OCI-LY1 (cell line): ENCODE results near the gene GLT6D1.

Source experiments
- H2AFZ ChIP-seq: fragments of 200-600 bp; sonication (generic), shearing (Covaris generic); 2 replicates; pipeline ENCODE4 v1.6.0; 2014; ENCODE audit warnings: antibody characterized with exemption, mild to moderate bottlenecking, low read length
- H3F3A ChIP-seq: fragments of 200-600 bp; sonication (generic), shearing (Covaris generic); 2 replicates; pipeline ENCODE4 v1.6.0; 2014; ENCODE audit warnings: mild to moderate bottlenecking, antibody characterized with exemption, low read length, moderate library complexity; ENCODE audit not compliant: insufficient read depth
- H3K27ac ChIP-seq: fragments of 200-600 bp; sonication (generic); 2 replicates; pipeline ENCODE4 v1.5.1; 2014; ENCODE audit warnings: low read length, mixed run types, mild to moderate bottlenecking, low read depth; ENCODE audit not compliant: poor library complexity, severe bottlenecking
- H3K27me3 ChIP-seq: fragments of 200-600 bp; sonication (generic); 2 replicates; pipeline ENCODE4 v1.6.0; 2014; ENCODE audit warnings: antibody characterized with exemption, mild to moderate bottlenecking, low read length, moderate library complexity; ENCODE audit not compliant: insufficient read depth
- H3K36me3 ChIP-seq: fragments of 200-600 bp; sonication (generic); 2 replicates; pipeline ENCODE4 v1.6.1; 2014; ENCODE audit warnings: mild to moderate bottlenecking, antibody characterized with exemption, low read length, moderate library complexity, mixed read lengths; ENCODE audit not compliant: insufficient read depth
- H3K4me1 ChIP-seq: fragments of 200-600 bp; sonication (generic); 2 replicates; pipeline ENCODE4 v1.5.1; 2014; ENCODE audit warnings: mild to moderate bottlenecking, low read length, moderate library complexity; ENCODE audit not compliant: insufficient read depth, severe bottlenecking
- H3K4me2 ChIP-seq: fragments of 200-600 bp; sonication (generic), shearing (Covaris generic); 2 replicates; pipeline ENCODE4 v1.6.1; 2014; ENCODE audit warnings: low read length
- H3K4me3 ChIP-seq: fragments of 200-600 bp; sonication (generic); 2 replicates; pipeline ENCODE4 v1.5.1; 2014; ENCODE audit warnings: low read length, low read depth, mild to moderate bottlenecking, mixed read lengths; ENCODE audit not compliant: poor library complexity, severe bottlenecking
- H3K79me2 ChIP-seq: fragments of 200-600 bp; shearing (Covaris generic); 2 replicates; pipeline ENCODE4 v1.6.1; 2016; ENCODE audit warnings: mixed run types, low read length, mixed read lengths; ENCODE audit not compliant: insufficient read depth
- H3K9ac ChIP-seq: fragments of 200-600 bp; sonication (generic), shearing (Covaris generic); 2 replicates; pipeline ENCODE4 v1.6.1; 2014; ENCODE audit warnings: mild to moderate bottlenecking, low read length, mixed read lengths
- H3K9me2 ChIP-seq: fragments of 200-600 bp; sonication (generic), shearing (Covaris generic); 2 replicates; pipeline ENCODE4 v1.6.1; 2014; ENCODE audit warnings: low read depth, mild to moderate bottlenecking, low read length, mixed read lengths
- H3K9me3 ChIP-seq: fragments of 200-600 bp; shearing (Covaris generic); 2 replicates; pipeline ENCODE4 v1.6.1; 2014; ENCODE audit warnings: low read length, mixed read lengths
- H4K20me1 ChIP-seq: fragments of 200-600 bp; sonication (generic), shearing (Covaris generic); 2 replicates; pipeline ENCODE4 v1.6.0; 2016; ENCODE audit warnings: mild to moderate bottlenecking, low read length; ENCODE audit not compliant: insufficient read depth
- EZH2 ChIP-seq: fragments of 200-600 bp; sonication (generic), shearing (Covaris generic); IDR thresholded peaks from 2 replicates; pipeline ENCODE4 v1.8.0; 2017; ENCODE audit warnings: borderline replicate concordance, mixed run types, mild to moderate bottlenecking, antibody characterized with exemption, low read length, moderate library complexity, mixed read lengths
- TF ChIP-seq, protein P1 (sequence below): fragments of 200-600 bp; sonication (generic), shearing (Covaris generic); IDR thresholded peaks from 2 replicates; pipeline ENCODE4 v1.5.1; 2017; ENCODE audit warnings: mild to moderate bottlenecking, antibody characterized with exemption, low read length, moderate library complexity, mixed read lengths

Gene GLT6D1

DNA sequence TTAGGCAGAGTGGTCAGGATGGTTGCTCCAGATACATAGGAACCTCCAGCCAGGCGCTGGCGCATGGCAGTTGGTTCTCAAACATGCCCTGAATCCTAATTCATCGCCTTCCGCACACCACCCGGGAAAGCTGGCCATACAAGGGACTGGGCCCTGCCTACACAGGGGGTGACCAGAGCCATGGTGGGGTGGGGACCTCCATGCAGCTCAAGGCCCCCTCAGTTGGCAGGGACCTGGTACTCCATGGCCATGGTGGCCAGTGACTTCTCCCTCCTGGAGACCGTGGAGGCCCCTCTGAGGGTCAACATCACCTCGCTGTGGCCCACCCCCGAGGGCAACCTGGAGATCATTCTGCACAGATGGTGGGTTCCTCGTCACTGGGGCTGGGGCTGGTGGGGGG, 51.0 kb downstream of the GLT6D1 start:
- TF ChIP-seq, protein P1, sequence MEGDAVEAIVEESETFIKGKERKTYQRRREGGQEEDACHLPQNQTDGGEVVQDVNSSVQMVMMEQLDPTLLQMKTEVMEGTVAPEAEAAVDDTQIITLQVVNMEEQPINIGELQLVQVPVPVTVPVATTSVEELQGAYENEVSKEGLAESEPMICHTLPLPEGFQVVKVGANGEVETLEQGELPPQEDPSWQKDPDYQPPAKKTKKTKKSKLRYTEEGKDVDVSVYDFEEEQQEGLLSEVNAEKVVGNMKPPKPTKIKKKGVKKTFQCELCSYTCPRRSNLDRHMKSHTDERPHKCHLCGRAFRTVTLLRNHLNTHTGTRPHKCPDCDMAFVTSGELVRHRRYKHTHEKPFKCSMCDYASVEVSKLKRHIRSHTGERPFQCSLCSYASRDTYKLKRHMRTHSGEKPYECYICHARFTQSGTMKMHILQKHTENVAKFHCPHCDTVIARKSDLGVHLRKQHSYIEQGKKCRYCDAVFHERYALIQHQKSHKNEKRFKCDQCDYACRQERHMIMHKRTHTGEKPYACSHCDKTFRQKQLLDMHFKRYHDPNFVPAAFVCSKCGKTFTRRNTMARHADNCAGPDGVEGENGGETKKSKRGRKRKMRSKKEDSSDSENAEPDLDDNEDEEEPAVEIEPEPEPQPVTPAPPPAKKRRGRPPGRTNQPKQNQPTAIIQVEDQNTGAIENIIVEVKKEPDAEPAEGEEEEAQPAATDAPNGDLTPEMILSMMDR, result no peak
- TF ChIP-seq EZH2, result no peak
- Histone ChIP-seq H4K20me1 (no peaks in the 10 kb centered on the region), H3K9me2 (no peaks in the 10 kb centered on the region), H3K9me3 (no peaks in the 10 kb centered on the region), H3K27me3 (no peaks in the 10 kb centered on the region), H3K4me1 (no peaks in the 10 kb centered on the region), H3K27ac (no peak overlapping the region), H3K4me2 (no peak overlapping the region), H3K4me3 (no peak overlapping the region), H3K36me3 (no peaks in the 10 kb centered on the region), H3K79me2 (no peaks in the 10 kb centered on the region), H3K9ac (no peak overlapping the region), H3F3A (no peaks in the 10 kb centered on the region), H2AFZ (no peak overlapping the region)

DNA sequence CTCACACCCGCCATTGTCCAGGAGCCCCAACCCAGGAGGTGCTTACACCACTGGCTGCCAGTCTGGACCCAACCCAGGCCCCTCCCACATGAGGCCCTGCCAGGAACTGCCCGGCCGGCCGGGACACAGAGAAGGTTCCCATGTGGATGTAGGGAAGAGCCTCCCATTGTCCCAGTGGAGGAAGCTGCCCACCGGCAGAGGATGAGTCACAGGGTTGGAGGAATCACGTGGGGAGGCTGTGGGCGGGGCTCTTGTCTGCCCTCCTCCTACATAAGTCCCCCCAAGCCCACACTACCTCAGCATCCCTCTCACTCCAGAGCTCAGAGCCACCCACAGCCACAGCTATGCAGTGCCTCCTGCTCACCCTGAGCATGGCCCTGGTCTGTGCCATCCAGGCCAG, 51.7 kb downstream of the GLT6D1 start:
- no peaks in the 10 kb centered on the region for H3K9me3 ChIP-seq
- no peaks in the 10 kb centered on the region for H3F3A ChIP-seq
- H3K4me1 ChIP-seq, result no peaks in the 10 kb centered on the region
- H3K79me2 ChIP-seq, result no peaks in the 10 kb centered on the region
- H3K27ac ChIP-seq, result no peak overlapping the region
- H2AFZ ChIP-seq, result no peak overlapping the region
- H3K4me2 ChIP-seq, result no peak overlapping the region
- H3K9me2 ChIP-seq, result no peaks in the 10 kb centered on the region
- H3K36me3 ChIP-seq, result no peaks in the 10 kb centered on the region
- TF ChIP-seq, protein P1, result no peak
- TF ChIP-seq EZH2, result no peak
- H3K4me3 ChIP-seq, result no peak overlapping the region
- no peak overlapping the region for H3K9ac ChIP-seq
- H4K20me1 ChIP-seq, result no peaks in the 10 kb centered on the region
- no peaks in the 10 kb centered on the region for H3K27me3 ChIP-seq

DNA sequence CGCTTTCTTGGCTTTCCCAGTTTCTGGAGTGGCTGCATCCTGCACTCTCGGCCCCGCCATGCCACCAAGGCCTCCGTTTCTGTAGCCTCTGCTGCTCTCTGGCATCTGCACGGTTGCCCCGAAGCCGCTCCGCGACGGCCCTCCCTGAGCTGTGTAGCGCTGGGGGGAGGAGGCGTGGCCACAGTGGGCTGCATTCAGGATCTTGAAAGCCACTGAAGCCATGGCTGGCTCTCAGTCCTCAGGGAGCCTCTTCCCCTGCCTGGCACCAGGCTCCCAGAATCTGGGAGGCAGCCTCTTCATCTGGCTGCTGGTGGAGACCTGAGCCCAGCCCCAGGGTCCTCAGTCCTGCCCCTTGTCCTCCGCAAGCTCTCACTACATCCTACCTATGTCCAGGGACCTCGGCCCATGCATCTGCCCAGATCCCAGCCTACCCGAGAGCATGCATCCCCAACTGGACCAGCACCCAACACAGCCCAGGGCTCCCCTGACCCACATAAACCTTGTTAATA, 52.7 kb downstream of the GLT6D1 start:
- Histone ChIP-seq H3K4me3 (no peak overlapping the region), H2AFZ (no peak overlapping the region), H4K20me1 (no peaks in the 10 kb centered on the region), H3K9me3 (no peaks in the 10 kb centered on the region), H3K9ac (no peak overlapping the region), H3K27ac (no peak overlapping the region), H3K79me2 (no peaks in the 10 kb centered on the region), H3K36me3 (no peaks in the 10 kb centered on the region), H3K4me1 (no peaks in the 10 kb centered on the region), H3K27me3 (no peaks in the 10 kb centered on the region), H3F3A (no peaks in the 10 kb centered on the region), H3K9me2 (no peaks in the 10 kb centered on the region), H3K4me2 (no peak overlapping the region)
- TF ChIP-seq, protein P1, result no peak
- TF ChIP-seq EZH2, result no peak
